Osteoblast (primary cell): Measurements from ENCODE around the gene BEST4. TPM values are rescaled to one million over a fixed set of nuclear protein-coding genes. Genes with fewer than 3 reads are reported as not detected.

ENCODE experiments used
- DNase-seq: peaks from one replicate; pipeline ENCODE4 v3.0.0; 2011; ENCODE audit warnings: low spot score, mixed read lengths; ENCODE audit not compliant: insufficient read length; ENCODE audit errors: missing footprints
- H2AFZ ChIP-seq: 2 replicates; pipeline ENCODE4 v1.6.0; 2011; ENCODE audit warnings: mild to moderate bottlenecking, low read length
- H3K27ac ChIP-seq: 2 replicates; pipeline ENCODE4 v1.5.1; 2011; ENCODE audit warnings: mild to moderate bottlenecking, low read depth, low read length, moderate library complexity
- H3K27me3 ChIP-seq: 2 replicates; pipeline ENCODE4 v1.6.0; 2012; ENCODE audit warnings: mild to moderate bottlenecking, control low read depth, inconsistent platforms, low read length, moderate library complexity; ENCODE audit not compliant: insufficient read depth
- H3K36me3 ChIP-seq: 2 replicates; pipeline ENCODE4 v1.5.1; 2011; ENCODE audit warnings: mild to moderate bottlenecking, low read length, control low read depth, moderate library complexity; ENCODE audit not compliant: insufficient read depth
- H3K4me1 ChIP-seq: 2 replicates; pipeline ENCODE4 v1.5.1; 2011; ENCODE audit warnings: mild to moderate bottlenecking, low read length, control low read depth, moderate library complexity; ENCODE audit not compliant: insufficient read depth
- H3K4me2 ChIP-seq: 2 replicates; pipeline ENCODE4 v1.6.0; 2011; ENCODE audit warnings: mild to moderate bottlenecking, low read length; ENCODE audit not compliant: insufficient read depth
- H3K4me3 ChIP-seq: fragments of 200-600 bp; sonication (generic); 3 replicates; pipeline ENCODE4 v1.5.1; 2012; ENCODE audit warnings: mild to moderate bottlenecking, low read length, inconsistent platforms; ENCODE audit not compliant: insufficient read depth
- H3K79me2 ChIP-seq: 2 replicates; pipeline ENCODE4 v1.6.0; 2012; ENCODE audit warnings: mild to moderate bottlenecking, low read length, control low read depth, inconsistent platforms; ENCODE audit not compliant: insufficient read depth
- H3K9me3 ChIP-seq: 2 replicates; pipeline ENCODE4 v1.5.1; 2011; ENCODE audit warnings: low read depth, low read length, control low read depth
- H4K20me1 ChIP-seq: 2 replicates; pipeline ENCODE4 v1.6.0; 2012; ENCODE audit warnings: mild to moderate bottlenecking, low read length, control low read depth; ENCODE audit not compliant: insufficient read depth
- CTCF ChIP-seq: IDR thresholded peaks from 2 replicates; pipeline ENCODE4 v1.5.1; 2011; ENCODE audit warnings: mild to moderate bottlenecking, low read depth, low read length, moderate library complexity; ENCODE audit errors: extremely low read depth
- total RNA-seq: library from RNA; depleted of rRNA; stranded (reverse); fragments of >200 nt; gene quantifications from 2 replicates; pipeline ENCODE4 v1.2.3, GENCODE V29; 2012

BEST4 gene
- total RNA-seq, 1 donor, result not detected

DNA sequence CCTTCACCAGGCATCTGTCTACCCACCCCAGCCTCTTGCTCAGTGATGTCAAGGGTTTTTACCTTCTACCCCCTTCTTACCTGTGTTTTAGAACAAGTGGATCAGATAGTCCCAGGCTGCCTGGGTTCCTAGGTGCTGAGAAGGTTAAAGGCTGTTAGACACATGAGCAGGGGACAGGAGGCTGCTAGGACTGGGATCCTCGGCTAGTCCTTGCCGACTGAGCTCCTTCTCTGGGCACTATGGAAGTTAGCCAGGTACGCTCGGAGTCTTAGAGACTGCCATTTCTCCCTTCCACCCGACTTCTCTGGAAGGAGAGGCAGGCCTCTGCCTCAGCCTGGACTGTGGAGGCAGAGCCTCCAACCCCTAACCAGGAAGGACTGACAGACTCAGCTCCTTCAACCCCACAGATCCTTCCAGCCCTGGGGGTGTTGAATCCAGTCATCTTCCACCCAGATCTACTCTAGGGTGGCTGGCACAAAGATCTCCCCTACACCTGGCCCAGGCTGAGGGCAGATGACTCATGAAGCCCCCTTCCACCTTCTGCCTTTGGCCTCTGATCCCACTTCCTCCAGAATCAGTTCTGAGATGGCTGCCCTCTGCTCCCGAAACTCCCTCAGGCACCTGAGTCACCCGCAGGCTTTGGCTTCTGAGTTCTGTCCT lies 18.9 kb upstream of the BEST4 start, which contains the start of gene DYNLT4:
DYNLT4 (minus strand) TSS at position 648 of the 660 bp plus-strand sequence. CDS start 683 bp downstream, outside the sequence.
- Histone ChIP-seq H3K4me2 (peak within 1 kb of the TSS; percentile 56), H3K27me3 (no peaks in the 10 kb centered on the region), H3K9me3 (no peaks in the 10 kb centered on the region), H3K4me1 (peaks cover 79% of the 10 kb centered on the region), H4K20me1 (peaks cover 16% of the 10 kb centered on the region), H3K36me3 (peaks cover 57% of the 10 kb centered on the region), H3K27ac (peak within 1 kb of the TSS; percentile 99), H3K79me2 (peaks cover 50% of the 10 kb centered on the region), H2AFZ (peak within 1 kb of the TSS; percentile 74), H3K4me3 (peak within 1 kb of the TSS; percentile 55)
- TF ChIP-seq CTCF, result no peak
- DNase-seq, result peak; percentile 86

GRCh38 chr1:44806025-44806703 lies 18.2 kb upstream of the BEST4 start:
- Histone ChIP-seq H3K4me1 (peaks cover 73% of the 10 kb centered on the region), H3K4me3 (no peak overlapping the region), H3K36me3 (peaks cover 57% of the 10 kb centered on the region), H3K9me3 (no peaks in the 10 kb centered on the region), H3K4me2 (no peak overlapping the region), H4K20me1 (peaks cover 15% of the 10 kb centered on the region), H3K27ac (peak overlapping the region; percentile 99), H3K79me2 (peaks cover 56% of the 10 kb centered on the region), H3K27me3 (no peaks in the 10 kb centered on the region), H2AFZ (no peak overlapping the region)
- TF ChIP-seq CTCF, result no peak
- peak; percentile 74 for DNase-seq

GRCh38 chr1:44805311-44806024 lies 17.5 kb upstream of the BEST4 start:
- no peaks in the 10 kb centered on the region for H3K27me3 ChIP-seq
- H3K79me2 ChIP-seq, result peaks cover 60% of the 10 kb centered on the region
- H3K27ac ChIP-seq, result peak overlapping the region; percentile 29
- H3K4me2 ChIP-seq, result no peak overlapping the region
- H3K36me3 ChIP-seq, result peaks cover 55% of the 10 kb centered on the region
- H4K20me1 ChIP-seq, result peaks cover 19% of the 10 kb centered on the region
- peak; percentile 44 for DNase-seq
- H2AFZ ChIP-seq, result no peak overlapping the region
- peaks cover 66% of the 10 kb centered on the region for H3K4me1 ChIP-seq
- no peak for TF ChIP-seq CTCF
- H3K4me3 ChIP-seq, result no peak overlapping the region
- H3K9me3 ChIP-seq, result no peaks in the 10 kb centered on the region
